Ectodermal cell (in vitro differentiated cells): ENCODE data around the gene SLC22A9.
"Not testable (repeated sequence)": the region's sequence is repeated elsewhere in the genome, so short reads cannot be mapped to it uniquely, and the experiment has no call there.

Source experiments
- H3K27ac ChIP-seq: 2 replicates; pipeline ENCODE4 v1.7.0; 2013; ENCODE audit warnings: mild to moderate bottlenecking, low read depth, low read length; ENCODE audit not compliant: insufficient read depth, poor library complexity, severe bottlenecking
- H3K27me3 ChIP-seq: 2 replicates; pipeline ENCODE4 v1.7.0; 2013; ENCODE audit warnings: mild to moderate bottlenecking, low read length; ENCODE audit not compliant: insufficient read depth, control insufficient read depth, poor library complexity, severe bottlenecking
- H3K36me3 ChIP-seq: one replicate; pipeline ENCODE4 v1.7.0; 2013; ENCODE audit warnings: low read length; ENCODE audit not compliant: control insufficient read depth, insufficient read depth
- H3K4me1 ChIP-seq: one replicate; pipeline ENCODE4 v1.7.0; 2013; ENCODE audit warnings: low read length; ENCODE audit not compliant: control insufficient read depth, insufficient read depth
- H3K4me3 ChIP-seq: 2 replicates; pipeline ENCODE4 v1.7.0; 2013; ENCODE audit warnings: low read depth, low read length, control low read depth; ENCODE audit not compliant: insufficient read depth
- H3K9me3 ChIP-seq: 2 replicates; pipeline ENCODE4 v1.7.0; 2013; ENCODE audit warnings: mild to moderate bottlenecking, low read length, moderate library complexity; ENCODE audit not compliant: control insufficient read depth
- WGBS, 2 experiments: methylation state at CpG; one replicate each; pipeline ENCODE4 v1.1.7; 2013; ENCODE audit warnings: missing lambda C conversion rate in 2 of 2; 5-methylcytosine and 5-hydroxymethylcytosine counted together

The SLC22A9 gene

DNA sequence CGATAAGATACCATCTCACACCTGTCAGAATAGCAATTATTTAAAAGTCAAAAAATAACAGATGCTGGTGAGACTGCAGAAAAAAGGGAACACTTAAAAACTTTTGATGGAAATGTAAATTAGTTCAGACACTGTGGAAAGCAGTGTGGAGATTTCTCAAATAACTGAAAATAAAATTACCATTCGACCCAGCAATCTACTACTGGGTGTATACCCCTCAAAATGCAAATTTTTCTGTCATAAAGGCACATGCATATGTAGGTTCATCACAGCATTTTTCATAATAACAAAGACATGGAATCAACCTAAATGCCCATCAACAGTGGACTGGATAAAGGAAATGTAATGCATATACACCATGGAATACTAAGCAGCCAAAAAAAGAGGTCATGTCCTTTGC is 10.5 kb downstream of the SLC22A9 start:
- H3K4me3 ChIP-seq, result no peak overlapping the region
- no peaks in the 10 kb centered on the region for H3K36me3 ChIP-seq
- 93 to 97% methylated on average over 2 of the region's 2 CpGs for WGBS, 2 experiments

GRCh38 chr11:63395697-63396096 is 26.1 kb downstream of the SLC22A9 start:
- H3K27me3 ChIP-seq, result no peaks in the 10 kb centered on the region
- H3K4me1 ChIP-seq, result no peaks in the 10 kb centered on the region
- H3K36me3 ChIP-seq, result no peaks in the 10 kb centered on the region
- no peak overlapping the region for H3K4me3 ChIP-seq
- WGBS, 2 experiments, result 76 to 88% methylated on average over 1 of the region's 1 CpG
- H3K27ac ChIP-seq, result no peak overlapping the region
- H3K9me3 ChIP-seq, result no peaks in the 10 kb centered on the region

More for the DNA sequence above, 10.5 kb downstream of the SLC22A9 start:
- Histone ChIP-seq H3K27ac (no peak overlapping the region), H3K9me3 (no peaks in the 10 kb centered on the region), H3K27me3 (no peaks in the 10 kb centered on the region), H3K4me1 (no peaks in the 10 kb centered on the region)

DNA sequence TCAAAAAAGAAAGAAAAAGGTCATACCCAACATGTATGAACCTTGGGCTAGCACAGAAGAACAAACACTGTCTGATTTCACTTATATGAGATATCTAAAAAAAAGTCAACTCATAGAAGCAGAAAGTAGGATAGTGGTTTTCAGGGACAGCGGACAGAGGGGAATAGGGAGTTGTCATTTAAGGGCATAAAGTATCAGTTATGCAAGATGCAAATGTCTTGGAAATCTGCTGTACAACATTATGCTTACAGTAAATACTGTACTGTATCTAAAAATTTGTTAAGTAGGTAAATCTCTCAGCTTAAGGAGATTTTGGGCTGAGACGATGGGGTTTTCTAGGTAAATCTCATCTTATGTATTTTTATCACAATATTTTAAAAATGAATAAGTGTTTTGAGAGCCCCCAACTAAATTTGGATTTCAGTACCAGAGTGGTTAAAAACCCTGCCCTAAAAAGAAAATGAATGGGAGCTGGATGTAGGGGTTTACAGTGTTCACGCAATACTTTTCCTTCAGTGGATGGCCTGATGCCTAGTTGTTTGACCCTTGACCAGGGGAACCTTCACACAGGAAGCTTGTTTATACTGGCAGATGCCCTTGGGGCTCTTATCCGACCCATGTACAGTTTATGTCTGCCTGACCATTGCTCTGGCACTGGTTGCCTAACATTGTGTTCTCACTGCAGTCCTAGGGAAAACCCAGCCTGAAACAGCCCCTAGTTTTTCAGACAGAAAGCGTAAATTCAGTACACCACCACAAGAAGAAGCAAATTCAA is 34.8 kb downstream of the SLC22A9 start:
- Histone ChIP-seq H3K36me3 (no peaks in the 10 kb centered on the region), H3K4me3 (no peak overlapping the region), H3K4me1 (no peaks in the 10 kb centered on the region), H3K9me3 (no peaks in the 10 kb centered on the region), H3K27me3 (no peaks in the 10 kb centered on the region), H3K27ac (no peak overlapping the region)
- WGBS, 2 experiments, result 90 to 94% methylated on average over 3 to 4 of the region's 5 CpGs

DNA sequence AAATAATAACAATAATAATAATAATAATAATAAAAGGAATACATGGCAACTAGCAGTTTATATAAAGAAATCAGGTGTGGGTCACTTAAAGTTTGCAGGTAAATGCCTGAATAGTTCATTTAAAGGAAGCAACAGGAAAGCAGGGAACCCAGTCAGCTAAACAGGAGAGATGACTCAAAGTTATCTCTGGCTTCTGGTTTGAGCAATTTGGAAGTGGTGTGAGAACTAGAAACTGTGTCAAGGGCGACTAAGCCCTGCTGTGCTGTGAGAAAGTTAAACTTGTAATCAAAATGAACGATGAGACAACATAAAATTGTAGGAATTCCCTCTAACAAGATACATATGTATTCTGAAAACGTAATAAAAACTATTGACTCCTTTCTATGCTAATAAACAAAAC is 35.5 kb downstream of the SLC22A9 start:
- no peak overlapping the region for H3K27ac ChIP-seq
- H3K4me3 ChIP-seq, result no peak overlapping the region
- H3K4me1 ChIP-seq, result no peaks in the 10 kb centered on the region
- H3K36me3 ChIP-seq, result no peaks in the 10 kb centered on the region
- 94 to 96% methylated on average over 2 of the region's 3 CpGs for WGBS, 2 experiments
- no peaks in the 10 kb centered on the region for H3K27me3 ChIP-seq
- no peaks in the 10 kb centered on the region for H3K9me3 ChIP-seq

DNA sequence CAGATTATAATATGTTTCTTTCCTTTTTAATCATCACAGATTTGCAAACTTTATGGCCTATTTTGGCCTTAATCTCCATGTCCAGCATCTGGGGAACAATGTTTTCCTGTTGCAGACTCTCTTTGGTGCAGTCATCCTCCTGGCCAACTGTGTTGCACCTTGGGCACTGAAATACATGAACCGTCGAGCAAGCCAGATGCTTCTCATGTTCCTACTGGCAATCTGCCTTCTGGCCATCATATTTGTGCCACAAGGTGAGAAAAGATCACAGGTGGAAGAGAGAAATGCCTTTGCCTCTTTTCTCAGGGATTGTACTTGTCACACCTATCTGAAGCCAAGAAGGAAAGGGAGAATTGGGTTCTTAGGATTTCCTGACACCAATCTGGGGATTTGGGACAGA is 36.9 kb downstream of the SLC22A9 start:
- Histone ChIP-seq H3K4me1 (no peaks in the 10 kb centered on the region), H3K27me3 (no peaks in the 10 kb centered on the region), H3K27ac (no peak overlapping the region), H3K9me3 (no peaks in the 10 kb centered on the region), H3K4me3 (no peak overlapping the region), H3K36me3 (no peaks in the 10 kb centered on the region)
- WGBS, 2 experiments, result 95 to 96% methylated on average over 2 of the region's 2 CpGs

- no peak overlapping the region for H3K4me3 ChIP-seq
- H3K9me3 ChIP-seq, result no peaks in the 10 kb centered on the region
- H3K27me3 ChIP-seq, result no peaks in the 10 kb centered on the region
- H3K36me3 ChIP-seq, result no peaks in the 10 kb centered on the region
- no peaks in the 10 kb centered on the region for H3K4me1 ChIP-seq
- 53 to 71% methylated on average over 2 of the region's 2 CpGs for WGBS, 2 experiments
- no peak overlapping the region for H3K27ac ChIP-seq
These were observed 47.7 kb downstream of the SLC22A9 start for GRCh38 chr11:63417174-63417852.

DNA sequence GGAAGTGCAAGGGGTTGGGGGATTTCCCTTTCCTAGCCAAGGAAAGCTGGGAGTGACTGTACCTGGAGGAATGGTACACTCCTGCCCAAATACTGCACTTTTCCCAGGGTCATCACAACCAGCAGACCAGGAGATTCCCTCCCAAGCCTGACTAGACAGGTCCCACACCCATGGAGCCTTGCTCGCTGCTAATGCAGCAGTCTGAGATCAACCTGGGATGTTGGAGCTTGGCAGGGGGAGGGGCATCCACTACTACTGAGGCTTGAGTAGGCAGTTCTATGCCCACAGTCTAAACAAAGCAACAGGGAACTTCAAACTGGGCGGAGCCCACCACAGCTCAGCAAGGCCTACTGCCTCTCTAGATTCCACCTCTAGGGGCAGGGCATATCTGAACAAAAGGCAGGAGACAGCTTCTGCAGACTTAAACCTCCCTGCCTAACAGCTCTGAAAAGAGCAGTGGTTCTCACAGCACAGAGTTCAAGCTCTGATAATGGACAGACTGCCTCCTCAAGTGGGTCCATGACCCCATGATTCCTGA is 58.5 kb downstream of the SLC22A9 start:
- 89 to 93% methylated on average over 2 of the region's 2 CpGs for WGBS, 2 experiments
- H3K27me3 ChIP-seq, result no peaks in the 10 kb centered on the region
- H3K4me1 ChIP-seq, result no peaks in the 10 kb centered on the region
- H3K9me3 ChIP-seq, result no peaks in the 10 kb centered on the region
- H3K36me3 ChIP-seq, result no peaks in the 10 kb centered on the region
- H3K4me3 ChIP-seq, result no peak overlapping the region
- H3K27ac ChIP-seq, result no peak overlapping the region

DNA sequence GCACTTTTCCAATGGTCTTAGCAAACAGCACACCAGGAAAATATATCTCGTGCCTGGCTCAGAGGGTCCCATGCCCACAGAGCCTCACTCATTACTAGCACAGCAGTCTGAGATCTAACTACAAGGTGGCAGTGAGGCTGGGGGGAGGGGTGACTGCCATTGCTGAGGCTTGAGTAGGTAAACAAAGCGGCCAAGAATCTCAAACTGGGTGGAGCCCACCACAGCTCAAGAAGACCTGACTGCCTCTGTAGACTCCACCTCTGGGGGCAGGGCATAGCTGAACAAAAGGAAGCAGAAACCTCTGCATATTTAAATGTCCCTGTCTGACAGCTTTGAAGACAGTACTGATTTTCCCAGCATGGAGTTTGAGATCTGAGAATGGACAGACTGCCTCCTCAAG is 61.1 kb downstream of the SLC22A9 start:
- not testable (repeated sequence) for H3K27me3 ChIP-seq, H3K27ac ChIP-seq, H3K36me3 ChIP-seq, H3K4me1 ChIP-seq, H3K9me3 ChIP-seq, H3K4me3 ChIP-seq
- 68 to 75% methylated on average over 2 of the region's 2 CpGs for WGBS, 2 experiments

DNA sequence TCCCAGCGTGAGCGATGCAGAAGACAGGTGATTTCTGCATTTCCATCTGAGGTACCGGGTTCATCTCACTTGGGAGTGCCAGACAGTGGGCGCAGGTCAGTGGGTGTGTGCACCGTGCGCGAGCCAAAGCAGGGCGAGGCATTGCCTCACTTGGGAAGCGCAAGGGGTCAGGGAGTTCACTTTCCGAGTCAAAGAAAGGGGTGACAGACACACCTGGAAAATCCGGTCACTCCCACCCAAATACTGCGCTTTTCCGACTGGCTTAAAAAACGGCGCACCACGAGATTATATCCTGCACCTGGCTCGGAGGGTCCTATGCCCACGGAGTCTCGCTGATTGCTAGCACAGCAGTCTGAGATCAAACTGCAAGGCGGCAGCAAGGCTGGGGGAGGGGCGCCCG is 65.8 kb downstream of the SLC22A9 start:
- not testable (repeated sequence) for H3K4me3 ChIP-seq, H3K27ac ChIP-seq, H3K4me1 ChIP-seq, H3K27me3 ChIP-seq, H3K9me3 ChIP-seq, H3K36me3 ChIP-seq
- 77 to 79% methylated on average over 18 to 22 of the region's 22 CpGs for WGBS, 2 experiments

DNA sequence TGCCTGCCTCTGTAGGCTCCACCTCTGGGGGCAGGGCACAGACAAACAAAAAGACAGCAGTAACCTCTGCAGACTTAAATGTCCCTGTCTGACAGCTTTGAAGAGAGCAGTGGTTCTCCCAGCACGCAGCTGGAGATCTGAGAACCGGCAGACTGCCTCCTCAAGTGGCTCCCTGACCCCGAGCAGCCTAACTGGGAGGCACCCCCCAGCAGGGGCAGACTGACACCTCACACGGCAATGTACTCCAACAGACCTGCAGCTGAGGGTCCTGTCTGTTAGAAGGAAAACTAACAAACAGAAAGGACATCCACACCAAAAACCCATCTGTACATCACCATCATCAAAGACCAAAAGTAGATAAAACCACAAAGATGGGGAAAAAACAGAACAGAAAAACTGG is 66.2 kb downstream of the SLC22A9 start:
- not testable (repeated sequence) for H3K27ac ChIP-seq, H3K27me3 ChIP-seq, H3K9me3 ChIP-seq, H3K36me3 ChIP-seq, H3K4me3 ChIP-seq, H3K4me1 ChIP-seq
- 0 to 13% methylated on average over 4 of the region's 4 CpGs for WGBS, 2 experiments
